ENCODE measurements around the gene CEBPG. TPM values are rescaled to one million over a fixed set of nuclear protein-coding genes. Genes with fewer than 3 reads are reported as not detected.

Gene CEBPG
- total RNA-seq, 1 donor from 2014 or later: 39.7 TPM

DNA sequence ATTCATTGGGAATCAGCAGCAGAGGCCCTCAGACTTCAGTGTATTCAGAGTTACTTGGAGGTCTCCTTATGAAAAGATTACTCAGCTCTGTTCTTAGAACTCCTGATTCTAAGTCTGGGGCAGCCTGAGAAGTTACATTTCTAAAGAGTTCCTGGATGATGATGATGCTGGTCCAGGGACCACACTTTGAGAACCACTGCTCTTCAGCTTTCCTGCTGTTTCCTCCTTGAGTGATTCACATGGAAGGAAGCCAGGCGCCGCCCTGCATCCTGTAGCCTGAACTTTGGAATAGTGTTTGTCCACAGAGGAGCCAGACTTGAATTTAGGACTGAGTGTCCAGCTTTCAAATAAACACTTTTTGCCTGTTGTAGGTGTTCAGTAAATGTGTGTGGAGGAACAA is 2.9 kb downstream of the CEBPG start:
- peak overlapping the region; percentile 95 for H3K27ac Mint-ChIP-seq (ENCODE audit: unreplicated experiment)
- H3K27me3 Mint-ChIP-seq (ENCODE audit: unreplicated experiment): no peaks in the 10 kb centered on the region
- no peak for DNase-seq (ENCODE audit: extremely low spot score, unreplicated experiment)
- H3K9me3 Mint-ChIP-seq (ENCODE audit: unreplicated experiment): no peaks in the 10 kb centered on the region
- TF ChIP-seq, protein P1, sequence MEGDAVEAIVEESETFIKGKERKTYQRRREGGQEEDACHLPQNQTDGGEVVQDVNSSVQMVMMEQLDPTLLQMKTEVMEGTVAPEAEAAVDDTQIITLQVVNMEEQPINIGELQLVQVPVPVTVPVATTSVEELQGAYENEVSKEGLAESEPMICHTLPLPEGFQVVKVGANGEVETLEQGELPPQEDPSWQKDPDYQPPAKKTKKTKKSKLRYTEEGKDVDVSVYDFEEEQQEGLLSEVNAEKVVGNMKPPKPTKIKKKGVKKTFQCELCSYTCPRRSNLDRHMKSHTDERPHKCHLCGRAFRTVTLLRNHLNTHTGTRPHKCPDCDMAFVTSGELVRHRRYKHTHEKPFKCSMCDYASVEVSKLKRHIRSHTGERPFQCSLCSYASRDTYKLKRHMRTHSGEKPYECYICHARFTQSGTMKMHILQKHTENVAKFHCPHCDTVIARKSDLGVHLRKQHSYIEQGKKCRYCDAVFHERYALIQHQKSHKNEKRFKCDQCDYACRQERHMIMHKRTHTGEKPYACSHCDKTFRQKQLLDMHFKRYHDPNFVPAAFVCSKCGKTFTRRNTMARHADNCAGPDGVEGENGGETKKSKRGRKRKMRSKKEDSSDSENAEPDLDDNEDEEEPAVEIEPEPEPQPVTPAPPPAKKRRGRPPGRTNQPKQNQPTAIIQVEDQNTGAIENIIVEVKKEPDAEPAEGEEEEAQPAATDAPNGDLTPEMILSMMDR (IDR thresholded peaks at IDR 0.05): no peak
- peaks cover 57% of the 10 kb centered on the region for H3K4me1 Mint-ChIP-seq (ENCODE audit: unreplicated experiment)
- H3K36me3 Mint-ChIP-seq (ENCODE audit: unreplicated experiment): peaks cover 23% of the 10 kb centered on the region
- peak overlapping the region; percentile 92 for H3K4me3 Mint-ChIP-seq (ENCODE audit: unreplicated experiment)

DNA sequence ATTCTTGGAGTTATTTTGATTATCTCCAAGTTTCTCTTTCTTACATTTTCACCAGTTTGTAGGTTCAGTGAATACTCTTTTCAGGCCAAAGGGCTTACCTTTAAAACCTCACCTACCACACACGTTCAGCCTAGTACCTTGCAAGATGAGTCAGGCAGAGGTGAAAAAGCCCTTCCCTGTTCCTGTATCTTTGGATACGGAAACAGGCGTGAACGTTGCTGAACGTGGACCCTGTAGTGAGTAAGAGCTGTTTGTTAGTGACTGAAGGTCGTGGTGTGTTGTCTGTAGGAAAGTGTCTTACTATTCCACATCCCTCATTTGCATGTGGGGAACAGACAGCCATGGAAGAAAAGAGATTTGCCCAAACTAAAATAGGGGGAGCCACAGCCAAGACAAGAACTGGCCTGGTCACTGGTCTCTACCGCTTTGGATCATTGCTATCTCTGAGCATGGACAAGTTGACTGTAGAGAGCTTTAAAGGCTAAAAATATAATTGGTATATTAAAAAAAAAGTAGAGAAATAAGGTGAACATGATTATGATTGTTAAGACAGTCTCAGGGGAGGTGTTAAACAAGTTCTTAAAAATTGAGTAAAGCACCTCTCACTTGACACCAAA is 3.5 kb downstream of the CEBPG start:
- H3K27me3 Mint-ChIP-seq (ENCODE audit: unreplicated experiment): no peaks in the 10 kb centered on the region
- peaks cover 59% of the 10 kb centered on the region for H3K4me1 Mint-ChIP-seq (ENCODE audit: unreplicated experiment)
- TF ChIP-seq, protein P1 (IDR thresholded peaks at IDR 0.05): no peak
- H3K4me3 Mint-ChIP-seq (ENCODE audit: unreplicated experiment): no peak overlapping the region
- H3K36me3 Mint-ChIP-seq (ENCODE audit: unreplicated experiment): peaks cover 29% of the 10 kb centered on the region
- H3K27ac Mint-ChIP-seq (ENCODE audit: unreplicated experiment): peak overlapping the region; percentile 95
- H3K9me3 Mint-ChIP-seq (ENCODE audit: unreplicated experiment): no peaks in the 10 kb centered on the region
- DNase-seq (ENCODE audit: extremely low spot score, unreplicated experiment): no peak

DNA sequence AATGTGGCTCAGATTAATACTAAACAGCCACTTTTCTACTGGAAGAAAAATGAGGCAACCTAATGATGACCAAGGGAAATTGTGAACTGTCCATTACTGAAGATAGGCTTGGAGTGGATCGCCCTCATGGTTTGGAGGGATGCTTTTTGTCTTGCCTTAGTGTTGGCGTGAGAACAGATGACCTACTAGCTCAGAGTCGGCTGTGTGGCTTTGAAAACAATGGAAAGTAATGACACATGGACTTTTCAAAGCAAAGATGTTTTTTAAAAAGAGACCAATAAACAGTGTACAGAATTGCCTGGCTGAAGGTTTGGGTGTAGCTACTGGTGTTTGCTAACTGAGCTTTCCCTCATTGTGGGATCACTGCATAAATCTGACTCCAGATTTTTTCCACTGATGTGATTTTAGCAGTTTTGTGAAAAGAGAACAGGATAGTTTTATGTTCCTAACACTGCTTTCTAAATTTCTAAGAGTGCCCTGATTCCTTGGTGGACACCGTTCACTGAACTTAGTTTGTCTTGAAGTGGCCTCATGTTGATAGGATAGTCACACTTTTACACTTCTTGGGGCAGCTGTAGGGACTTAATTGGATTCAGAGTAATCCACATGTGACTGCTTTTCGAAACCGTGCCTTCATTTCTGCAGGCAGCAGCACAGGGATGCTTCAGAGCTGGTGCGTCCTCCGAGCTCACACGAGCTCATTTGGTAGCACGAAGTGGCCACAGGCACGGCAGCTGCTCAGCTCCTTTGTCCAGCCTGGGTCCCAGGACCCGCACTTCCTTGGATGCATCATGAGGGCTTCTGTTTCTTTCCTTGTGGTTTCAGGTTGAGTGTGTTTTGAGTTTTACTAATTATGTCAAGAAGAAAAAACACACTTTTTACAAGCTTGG is 4.3 kb downstream of the CEBPG start:
- no peaks in the 10 kb centered on the region for H3K9me3 Mint-ChIP-seq (ENCODE audit: unreplicated experiment)
- H3K4me3 Mint-ChIP-seq (ENCODE audit: unreplicated experiment): no peak overlapping the region
- H3K27ac Mint-ChIP-seq (ENCODE audit: unreplicated experiment): no peak overlapping the region
- H3K27me3 Mint-ChIP-seq (ENCODE audit: unreplicated experiment): no peaks in the 10 kb centered on the region
- peaks cover 58% of the 10 kb centered on the region for H3K4me1 Mint-ChIP-seq (ENCODE audit: unreplicated experiment)
- H3K36me3 Mint-ChIP-seq (ENCODE audit: unreplicated experiment): peaks cover 30% of the 10 kb centered on the region
- no peak for DNase-seq (ENCODE audit: extremely low spot score, unreplicated experiment)
- TF ChIP-seq, protein P1 (IDR thresholded peaks at IDR 0.05): no peak

DNA sequence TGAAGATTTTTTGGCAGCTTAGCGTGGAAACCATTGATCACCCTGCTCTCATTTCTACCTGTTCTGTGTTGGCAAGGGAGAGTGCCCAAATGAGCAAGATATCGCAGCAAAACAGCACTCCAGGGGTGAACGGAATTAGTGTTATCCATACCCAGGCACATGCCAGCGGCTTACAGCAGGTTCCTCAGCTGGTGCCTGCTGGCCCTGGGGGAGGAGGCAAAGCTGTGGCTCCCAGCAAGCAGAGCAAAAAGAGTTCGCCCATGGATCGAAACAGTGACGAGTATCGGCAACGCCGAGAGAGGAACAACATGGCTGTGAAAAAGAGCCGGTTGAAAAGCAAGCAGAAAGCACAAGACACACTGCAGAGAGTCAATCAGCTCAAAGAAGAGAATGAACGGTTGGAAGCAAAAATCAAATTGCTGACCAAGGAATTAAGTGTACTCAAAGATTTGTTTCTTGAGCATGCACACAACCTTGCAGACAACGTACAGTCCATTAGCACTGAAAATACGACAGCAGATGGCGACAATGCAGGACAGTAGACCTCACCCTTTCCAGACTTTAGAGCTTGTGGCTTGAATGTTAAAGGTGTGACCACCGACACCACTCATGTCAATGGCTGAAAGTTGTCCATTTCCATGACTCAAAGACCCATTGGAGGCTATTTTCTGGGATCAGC is 5.8 kb downstream of the CEBPG start:
- Mint-ChIP-seq H3K9me3 (ENCODE audit: unreplicated experiment) (no peaks in the 10 kb centered on the region), H3K4me3 (ENCODE audit: unreplicated experiment) (no peak overlapping the region), H3K27ac (ENCODE audit: unreplicated experiment) (no peak overlapping the region), H3K4me1 (ENCODE audit: unreplicated experiment) (peaks cover 57% of the 10 kb centered on the region), H3K36me3 (ENCODE audit: unreplicated experiment) (peaks cover 35% of the 10 kb centered on the region), H3K27me3 (ENCODE audit: unreplicated experiment) (no peaks in the 10 kb centered on the region)
- TF ChIP-seq, protein P1 (IDR thresholded peaks at IDR 0.05): no peak
- no peak for DNase-seq (ENCODE audit: extremely low spot score, unreplicated experiment)

DNA sequence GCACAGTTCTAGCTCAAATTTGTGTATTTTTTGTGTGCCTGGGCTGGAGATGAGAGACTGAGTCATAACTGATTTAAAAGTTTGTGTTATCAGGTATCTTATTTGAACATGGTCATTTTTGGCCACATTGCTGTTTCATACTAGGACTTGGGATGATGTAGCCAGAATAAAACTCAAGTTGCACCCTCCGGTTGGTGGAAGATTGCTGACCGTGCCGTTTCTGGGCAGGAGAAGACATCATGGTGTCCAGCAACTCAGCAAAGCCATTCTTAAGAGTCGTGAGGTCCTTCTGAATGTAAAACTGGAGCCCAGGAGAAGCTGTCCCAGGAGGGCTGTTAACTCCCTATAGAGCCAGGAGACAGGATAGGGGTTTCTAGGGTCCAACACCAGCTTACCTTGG is 7.6 kb downstream of the CEBPG start:
- DNase-seq (ENCODE audit: extremely low spot score, unreplicated experiment): no peak
- Mint-ChIP-seq H3K27ac (ENCODE audit: unreplicated experiment) (no peak overlapping the region), H3K27me3 (ENCODE audit: unreplicated experiment) (no peaks in the 10 kb centered on the region), H3K9me3 (ENCODE audit: unreplicated experiment) (no peaks in the 10 kb centered on the region), H3K36me3 (ENCODE audit: unreplicated experiment) (peaks cover 31% of the 10 kb centered on the region), H3K4me3 (ENCODE audit: unreplicated experiment) (no peak overlapping the region), H3K4me1 (ENCODE audit: unreplicated experiment) (peaks cover 39% of the 10 kb centered on the region)
- TF ChIP-seq, protein P1 (IDR thresholded peaks at IDR 0.05): no peak
